A549 treated with AZD9567 at 1 μM for 4 hours (cell line): Measurements from ENCODE around the gene ACRV1. TPM values are rescaled to one million over a fixed set of nuclear protein-coding genes. Genes with fewer than 3 reads are reported as not detected.

Source experiments
- total RNA-seq: library from RNA; stranded (reverse); fragments of 200-300 nt; extraction: Qiagen RNA extraction; gene quantifications from 5 replicates; pipeline ENCODE4 v1.2.3, GENCODE V29; 2022; ENCODE audit not compliant: insufficient read depth

ACRV1 gene, protein sequence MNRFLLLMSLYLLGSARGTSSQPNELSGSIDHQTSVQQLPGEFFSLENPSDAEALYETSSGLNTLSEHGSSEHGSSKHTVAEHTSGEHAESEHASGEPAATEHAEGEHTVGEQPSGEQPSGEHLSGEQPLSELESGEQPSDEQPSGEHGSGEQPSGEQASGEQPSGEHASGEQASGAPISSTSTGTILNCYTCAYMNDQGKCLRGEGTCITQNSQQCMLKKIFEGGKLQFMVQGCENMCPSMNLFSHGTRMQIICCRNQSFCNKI
- 0.08 TPM in 1 of 5 replicates, not detected in the others for total RNA-seq

DNA sequence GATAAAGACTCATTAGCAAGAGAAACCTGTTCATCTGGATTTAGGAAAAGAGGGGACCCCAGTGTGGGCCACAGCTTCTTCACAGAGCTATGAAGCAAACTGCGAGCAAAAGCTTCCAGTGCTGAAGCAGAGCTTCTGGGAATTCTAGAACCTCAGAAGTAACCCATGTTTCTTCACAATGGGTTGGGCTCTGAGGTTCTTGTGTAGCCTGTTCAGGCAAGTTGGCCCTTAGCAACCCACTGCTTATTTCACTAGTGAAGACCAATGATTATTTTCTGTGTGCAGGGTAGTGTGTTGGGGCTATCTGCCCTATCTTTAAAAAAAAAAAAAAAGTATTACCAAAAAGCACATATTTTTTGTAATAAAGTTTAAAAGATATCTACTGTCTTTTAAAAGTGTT lies at the start of gene ACRV1:
Gene ACRV1, minus strand, starts transcription at position 101 of the 400 bp plus-strand sequence. Its CDS starts 67 bp downstream, at position 34.

DNA sequence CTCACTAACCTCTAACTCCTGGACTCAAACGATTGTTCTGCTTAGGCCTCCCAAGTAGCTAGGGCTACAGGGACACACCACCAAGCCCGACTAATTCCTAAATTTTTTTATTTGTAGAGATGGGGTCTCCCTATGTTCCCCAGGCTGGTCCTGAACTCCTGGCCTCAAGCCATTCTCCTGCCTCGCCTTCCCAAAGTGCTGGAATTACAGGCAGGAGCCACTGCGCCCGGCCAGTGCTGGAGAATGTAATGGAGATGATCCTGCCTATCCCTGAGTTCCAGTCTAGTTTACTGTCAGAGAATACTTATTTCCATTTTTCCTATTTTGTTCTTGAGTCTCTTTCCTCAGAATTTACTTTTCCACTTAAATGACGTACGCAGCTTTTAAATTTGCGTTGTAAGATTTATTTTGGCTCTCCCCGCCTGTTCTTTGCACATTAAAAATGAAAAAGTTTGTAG lies 55.9 kb downstream of the ACRV1 start, which contains the start of gene CHEK1:
Gene CHEK1, plus strand, starts transcription at position 408 of the 458 bp plus-strand sequence. CDS start 1,606 bp downstream, outside the sequence.

Other genes starting within 250 kb of the ACRV1 start
- 0.38 to 0.70 TPM (median 0.54 TPM) in 4 of 5 replicates, not detected in the other for gene FEZ1, start 184.6 kb downstream of the ACRV1 start, total RNA-seq
- 97.4 to 102 TPM (median 99.9 TPM) in 5 replicates for gene EI24, start 111.4 kb downstream of the ACRV1 start, total RNA-seq
- 87.5 to 95.4 TPM (median 91.0 TPM) in 5 replicates for gene STT3A, start 88.0 kb downstream of the ACRV1 start, total RNA-seq
- 28.5 to 44.1 TPM (median 30.5 TPM) in 5 replicates for gene CHEK1, start 55.7 kb downstream of the ACRV1 start, total RNA-seq
- not detected in 5 replicates for gene PATE1, start 65.4 kb upstream of the ACRV1 start, total RNA-seq
- not detected in 5 replicates for gene PATE2, start 98.0 kb upstream of the ACRV1 start, total RNA-seq
- gene PATE3, start 107.3 kb upstream of the ACRV1 start, total RNA-seq: not detected in 5 replicates
- gene PATE4, start 152.5 kb upstream of the ACRV1 start, total RNA-seq: not detected in 5 replicates
- gene HYLS1, start 206.8 kb upstream of the ACRV1 start, total RNA-seq: 12.4 to 14.0 TPM (median 13.3 TPM) in 5 replicates
- 7.2 to 10.6 TPM (median 8.0 TPM) in 5 replicates for gene PUS3, start 222.4 kb upstream of the ACRV1 start, total RNA-seq
- 0.07 to 0.14 TPM (median 0.08 TPM) in 3 of 5 replicates, not detected in the others for gene DDX25, start 223.7 kb upstream of the ACRV1 start, total RNA-seq